ENCODE measurements around the gene SYT2.

- TF ChIP-seq POLR2A (IDR thresholded peaks at IDR 0.05) (no peak), CTCF (IDR thresholded peaks at IDR 0.05) (no peak), POLR2AphosphoS5 (IDR thresholded peaks at IDR 0.05) (no peak), EP300 (IDR thresholded peaks at IDR 0.05) (no peak)
Measured at GRCh38 chr1:202613571-202613970, 96.7 kb downstream of the SYT2 start.

Data from gastroesophageal sphincter (tissue), 3 donors.